Panc1 (cell line): ENCODE results near the gene NRP2. TPM values are rescaled to one million over a fixed set of nuclear protein-coding genes. Genes with fewer than 3 reads are reported as not detected.

Source experiments
- ATAC-seq: fragments of 200-7000 bp; cut with Tn5 transposase; 2 replicates; pipeline ENCODE4 v1.9.1; 2020; ENCODE audit warnings: mild to moderate bottlenecking, moderate library complexity
- BruUV-seq: library from RNA; stranded (reverse); fragments of 400-500 nt; replicated peaks from 2 replicates; lab custom pipeline; 2021; lab: Mats Ljungman, UMichigan
- CTCF ChIA-PET: fragments of 300-600 bp; sonication (Branson Sonifier 250); formaldehyde crosslinking; loops from one replicate; lab custom pipeline; 2022; ENCODE audit warnings: antibody characterized with exemption; lab: Charles Lee
- POLR2A ChIA-PET: fragments of 300-600 bp; sonication (Branson Sonifier 250); formaldehyde crosslinking; loops from one replicate; lab custom pipeline; 2022; ENCODE audit warnings: antibody characterized with exemption; lab: Charles Lee
- DNase-seq: peaks from one replicate; pipeline ENCODE4 v3.0.0-alpha.2; 2010; ENCODE audit warnings: low read depth, low spot score
- H3K27ac ChIP-seq: 2 replicates; pipeline ENCODE4 v1.5.1; 2011; ENCODE audit warnings: mild to moderate bottlenecking, low read length, inconsistent platforms
- H3K27me3 ChIP-seq: fragments of 200-500 bp; sonication (Bioruptor generic); 2 replicates; pipeline ENCODE4 v1.6.0; 2014; ENCODE audit warnings: low read length, inconsistent platforms; ENCODE audit not compliant: control insufficient read depth, insufficient read depth
- H3K36me3 ChIP-seq: fragments of 200-500 bp; sonication (Bioruptor generic); 2 replicates; pipeline ENCODE4 v1.5.1; 2014; ENCODE audit warnings: inconsistent platforms, mild to moderate bottlenecking, low read length, moderate library complexity; ENCODE audit not compliant: control insufficient read depth, insufficient read depth
- H3K4me1 ChIP-seq: 2 replicates; pipeline ENCODE4 v1.5.1; 2011; ENCODE audit warnings: inconsistent platforms, mild to moderate bottlenecking, low read length, moderate library complexity; ENCODE audit not compliant: control insufficient read depth, insufficient read depth
- H3K4me3 ChIP-seq, 2 experiments: 2 replicates each; pipeline ENCODE4 v1.5.1; 2011 to 2012; ENCODE audit warnings: low read depth in 2 of 2, low read length in 2 of 2, mild to moderate bottlenecking in 2 of 2, inconsistent platforms in 1 of 2, moderate library complexity in 1 of 2
- H3K9me3 ChIP-seq: fragments of 200-500 bp; sonication (Bioruptor generic); 2 replicates; pipeline ENCODE4 v1.5.1; 2014; ENCODE audit warnings: low read depth, mild to moderate bottlenecking, inconsistent platforms, low read length, moderate library complexity; ENCODE audit not compliant: control insufficient read depth, insufficient read depth
- CTCF ChIP-seq: fragments of 450-650 bp; IDR thresholded peaks from 2 replicates; pipeline ENCODE4 v1.5.1; 2017; ENCODE audit warnings: mild to moderate bottlenecking
- POLR2AphosphoS5 ChIP-seq: IDR thresholded peaks from 2 replicates; pipeline ENCODE4 v1.6.1; 2012; ENCODE audit warnings: mild to moderate bottlenecking, low read depth, low read length, moderate library complexity
- REST ChIP-seq, 2 experiments: IDR thresholded peaks; 2 replicates each; pipeline ENCODE4 v1.6.1; 2011 to 2012; ENCODE audit warnings: low read depth in 2 of 2, control low read depth in 1 of 2, low read length in 1 of 2, mild to moderate bottlenecking in 1 of 2, moderate library complexity in 1 of 2; ENCODE audit not compliant: insufficient read depth in 1 of 2
- SIN3A ChIP-seq: IDR thresholded peaks from 2 replicates; pipeline ENCODE4 v1.6.1; 2012; ENCODE audit warnings: low read depth, mild to moderate bottlenecking, low read length, moderate library complexity, borderline replicate concordance; ENCODE audit not compliant: insufficient read depth
- TCF7L2 ChIP-seq: IDR thresholded peaks from 2 replicates; pipeline ENCODE4 v1.6.1; 2011; ENCODE audit warnings: mild to moderate bottlenecking, low read depth, low read length, inconsistent platforms
- in situ Hi-C: cut with HindIII; loops from 2 replicates; pipeline ENCODE4 v1.10.0; 2016; ENCODE audit warnings: low sequenced_read_pairs, low pct_unique_long_range_greater_than_20kb
- intact Hi-C: fragments of 100-400 bp; cut with micrococcal nuclease; formaldehyde crosslinking; loops from one replicate; pipeline ENCODE4 v1.10.0; 2022; ENCODE audit not compliant: unreplicated experiment
- total RNA-seq: library from RNA; stranded (reverse); gene quantifications from one replicate; pipeline ENCODE4 v1.2.1, GENCODE V29; 2021; ENCODE audit not compliant: unreplicated experiment

NRP2 gene
- total RNA-seq, 1 experiment from 2014 or later = 6.7 TPM

- BruUV-seq = no TSS peak
- ATAC-seq (no peak), DNase-seq (no peak)
- Histone ChIP-seq H3K27ac (no peak overlapping the region), H3K4me1 (no peaks in the 10 kb centered on the region), H3K36me3 (no peaks in the 10 kb centered on the region), H3K27me3 (no peaks in the 10 kb centered on the region), H3K9me3 (no peaks in the 10 kb centered on the region), H3K4me3 (no peak overlapping the region)
- TF ChIP-seq TCF7L2 (no peak), SIN3A (no peak), CTCF (no peak), POLR2AphosphoS5 (no peak), REST (IDR thresholded peaks at IDR 0.05; ENCODE audit: insufficient read depth in 1 of 2, low read depth in 2 of 2, low read length in 1 of 2) (no peak)
- CTCF ChIA-PET = no interaction called here
- POLR2A ChIA-PET = no interaction called here
- in situ Hi-C loops (no loop called here), intact Hi-C loops (no loop called here)
Observed at GRCh38 chr2:205717999-205718398, 35.7 kb downstream of the NRP2 start.

GRCh38 chr2:205719847-205720246, 37.5 kb downstream of the NRP2 start:
- Histone ChIP-seq H3K27me3 (no peaks in the 10 kb centered on the region), H3K4me1 (no peaks in the 10 kb centered on the region), H3K4me3 (no peak overlapping the region), H3K36me3 (no peaks in the 10 kb centered on the region), H3K27ac (no peak overlapping the region), H3K9me3 (no peaks in the 10 kb centered on the region)
- BruUV-seq = no TSS peak
- ChIA-PET POLR2A (interaction anchor here (0.6 kb wide), 2 partner anchors 33 to 196 kb away, joined by 4 to 6 read pairs; no protein-coding TSS in a partner anchor), CTCF (interaction anchor here (0.7 kb wide), 1 partner anchor 308 kb away, joined by 6 read pairs; no protein-coding TSS in a partner anchor)
- DNase-seq = no peak
- in situ Hi-C loops (no loop called here), intact Hi-C loops (no loop called here)
- TF ChIP-seq SIN3A (no peak), POLR2AphosphoS5 (no peak)
- no peak for ATAC-seq

GRCh38 chr2:205720451-205720902, 38.2 kb downstream of the NRP2 start:
- POLR2A ChIA-PET = interaction anchor here (0.6 kb wide), 1 partner anchor 195 kb away, joined by 6 read pairs; no protein-coding TSS in a partner anchor
- no peak overlapping the region for H3K27ac ChIP-seq
- H3K27me3 ChIP-seq = no peaks in the 10 kb centered on the region
- no peaks in the 10 kb centered on the region for H3K9me3 ChIP-seq
- H3K36me3 ChIP-seq = no peaks in the 10 kb centered on the region
- DNase-seq = no peak
- in situ Hi-C loops (no loop called here), intact Hi-C loops (no loop called here)
- CTCF ChIA-PET = interaction anchor here (1.0 kb wide), 1 partner anchor 1460 kb away, joined by 3 read pairs; no protein-coding TSS in a partner anchor
- no peak for ATAC-seq
- no peak for TF ChIP-seq CTCF
- no peak for TF ChIP-seq TCF7L2
- TF ChIP-seq POLR2AphosphoS5 = no peak
- no peak for TF ChIP-seq REST (IDR thresholded peaks at IDR 0.05; ENCODE audit: insufficient read depth in 1 of 2, low read depth in 2 of 2, low read length in 1 of 2)
- TF ChIP-seq SIN3A = no peak
- H3K4me1 ChIP-seq = no peaks in the 10 kb centered on the region
- BruUV-seq = no TSS peak
- H3K4me3 ChIP-seq = no peak overlapping the region
